Stimulated activated CD8-positive, alpha-beta memory T cell treated with anti-CD3 and anti-CD28 coated beads, Interleukin-7, amount 100 ng/mL, for 1 hour (primary cell): ENCODE data around the gene EHBP1.

ENCODE experiments used
- DNase-seq, 2 donors: peaks; one replicate each; pipeline ENCODE4 v3.0.0-alpha.2; 2020; ENCODE audit warnings: low read depth in 2 of 2

The EHBP1 gene

GRCh38 chr2:62784341-62784740, 78.8 kb downstream of the EHBP1 start:
- DNase-seq = no peak

- DNase-seq = no peak
These were observed 79.7 kb downstream of the EHBP1 start for GRCh38 chr2:62785216-62785615.

- DNase-seq = no peak
These were observed 80.5 kb downstream of the EHBP1 start for GRCh38 chr2:62785810-62786597.

GRCh38 chr2:62787386-62787785, 81.9 kb downstream of the EHBP1 start:
- DNase-seq = no peak

GRCh38 chr2:62789518-62789917, 84.0 kb downstream of the EHBP1 start:
- no peak for DNase-seq

GRCh38 chr2:62789918-62790317, 84.4 kb downstream of the EHBP1 start:
- no peak for DNase-seq

- DNase-seq = no peak
These were observed 86.9 kb downstream of the EHBP1 start for GRCh38 chr2:62792408-62792807.

DNA sequence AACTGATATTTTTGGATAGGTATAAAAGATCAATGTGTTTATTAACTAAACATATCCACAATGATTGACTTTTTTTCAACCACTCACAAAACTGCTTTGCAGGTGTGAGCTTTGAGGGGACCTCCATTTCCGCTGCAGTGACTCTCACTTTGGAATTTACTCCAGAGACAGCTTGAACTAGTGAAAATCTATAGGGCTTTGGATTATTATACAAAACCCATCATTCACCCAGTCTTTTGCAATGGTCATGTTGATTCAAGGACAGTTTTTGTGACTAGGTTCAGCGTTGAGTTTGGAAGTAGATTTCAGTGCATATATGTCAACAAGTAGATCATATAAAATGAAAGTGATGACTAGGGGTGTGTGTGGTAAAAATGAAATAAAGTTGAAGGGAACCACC, 87.7 kb downstream of the EHBP1 start:
- no peak for DNase-seq

- no peak for DNase-seq
These were observed 89.3 kb downstream of the EHBP1 start for GRCh38 chr2:62794791-62795190.

DNA sequence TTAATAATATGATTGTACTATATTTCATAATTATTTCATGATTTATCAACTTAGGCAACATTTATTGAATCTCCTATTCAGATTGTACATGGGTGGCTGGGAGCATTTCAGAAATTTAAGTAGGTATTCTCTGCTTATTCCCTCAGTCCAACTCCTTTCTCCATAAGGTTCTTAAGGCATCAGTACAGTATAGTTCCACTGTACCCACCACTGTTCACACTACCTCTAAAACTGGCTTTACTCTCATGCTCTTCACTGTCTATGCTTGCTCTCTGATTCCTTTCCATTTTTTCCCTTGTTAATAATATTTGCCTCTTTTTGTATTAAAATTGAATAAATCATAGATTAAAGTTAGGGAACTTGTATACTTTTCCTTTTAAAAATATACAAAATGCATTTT, 89.8 kb downstream of the EHBP1 start:
- no peak for DNase-seq

- no peak for DNase-seq
These were observed 91.6 kb downstream of the EHBP1 start for GRCh38 chr2:62797107-62797506.

DNA sequence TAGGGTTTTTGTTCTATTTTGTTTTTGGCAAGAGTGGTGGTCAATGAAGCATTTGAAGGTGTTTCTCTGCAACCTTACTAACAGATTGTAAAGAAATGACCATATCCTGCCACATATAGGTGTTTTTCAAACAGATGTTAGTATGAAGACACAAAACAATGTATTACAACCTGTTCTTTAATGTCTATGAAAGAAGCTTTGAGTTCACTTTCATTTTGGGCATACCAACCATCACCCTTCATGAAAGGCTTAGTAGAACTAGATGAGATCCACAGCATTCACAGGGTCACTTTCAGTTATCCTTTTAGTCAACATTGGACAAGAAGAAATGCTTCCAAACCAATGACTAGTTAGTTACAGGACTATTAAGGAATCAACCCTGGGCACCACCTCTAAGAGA, 95.1 kb downstream of the EHBP1 start:
- no peak for DNase-seq

DNA sequence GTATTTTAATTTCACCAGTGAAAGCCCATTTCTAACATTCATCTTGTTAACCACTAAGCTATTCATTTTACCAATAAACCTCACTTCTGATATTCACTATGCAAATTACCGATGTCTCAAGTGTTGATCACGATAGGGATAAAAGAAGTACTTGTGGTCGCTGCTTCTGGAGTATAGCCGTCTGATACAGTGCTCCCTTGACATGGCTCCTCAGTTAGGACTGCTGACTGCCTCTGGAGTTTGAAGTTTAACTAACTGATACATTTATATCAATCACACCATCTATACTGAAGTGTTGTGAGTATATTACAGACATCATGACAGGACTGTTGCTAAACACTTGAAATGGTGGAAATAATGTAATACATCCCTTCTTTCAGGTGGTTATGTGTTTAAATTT, 95.6 kb downstream of the EHBP1 start:
- DNase-seq = no peak

- no peak for DNase-seq
These were observed 96.5 kb downstream of the EHBP1 start for GRCh38 chr2:62801814-62802523.

- DNase-seq = no peak
These were observed 98.4 kb downstream of the EHBP1 start for GRCh38 chr2:62803961-62804360.

DNA sequence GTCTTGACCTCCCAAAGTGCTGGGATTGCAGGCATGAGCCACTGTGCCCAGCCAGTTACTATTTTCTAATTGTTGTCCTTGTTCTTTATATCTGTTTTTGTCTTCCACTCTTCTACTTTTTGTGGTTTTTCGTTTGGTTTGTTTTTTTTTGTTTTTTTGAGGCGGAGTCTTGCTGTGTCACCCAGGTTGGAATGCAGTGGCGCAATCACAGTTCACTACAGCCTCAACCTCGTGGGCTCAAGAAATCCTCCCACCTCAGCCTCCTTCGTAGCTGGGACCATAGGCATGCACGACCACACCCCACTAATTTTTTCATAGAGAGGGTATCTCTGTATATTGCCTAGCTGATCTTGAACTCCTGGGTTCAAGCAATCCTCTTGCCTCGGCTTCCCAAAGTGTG, 100.7 kb downstream of the EHBP1 start:
- no peak for DNase-seq

DNA sequence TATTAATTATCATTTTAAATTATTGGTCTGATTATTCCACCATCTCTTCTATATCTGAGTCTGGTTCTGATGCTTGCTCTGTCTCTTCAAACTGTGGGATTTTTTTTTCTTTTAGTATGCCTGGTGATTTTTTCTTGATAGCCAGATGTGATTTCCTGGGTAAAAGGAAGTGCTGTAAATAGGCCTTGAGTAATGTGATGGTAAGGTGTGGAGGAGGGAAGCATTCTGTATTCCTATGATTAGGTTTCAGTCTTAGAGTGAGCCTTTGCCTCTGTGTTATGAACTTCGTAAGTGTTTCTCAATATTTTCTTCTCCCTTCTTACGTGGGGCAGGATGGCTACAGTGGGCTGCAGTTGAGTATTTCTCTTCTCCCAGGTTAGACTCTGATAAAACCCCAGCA, 103.0 kb downstream of the EHBP1 start:
- DNase-seq = no peak

GRCh38 chr2:62811086-62811485, 105.6 kb downstream of the EHBP1 start:
- no peak for DNase-seq

DNA sequence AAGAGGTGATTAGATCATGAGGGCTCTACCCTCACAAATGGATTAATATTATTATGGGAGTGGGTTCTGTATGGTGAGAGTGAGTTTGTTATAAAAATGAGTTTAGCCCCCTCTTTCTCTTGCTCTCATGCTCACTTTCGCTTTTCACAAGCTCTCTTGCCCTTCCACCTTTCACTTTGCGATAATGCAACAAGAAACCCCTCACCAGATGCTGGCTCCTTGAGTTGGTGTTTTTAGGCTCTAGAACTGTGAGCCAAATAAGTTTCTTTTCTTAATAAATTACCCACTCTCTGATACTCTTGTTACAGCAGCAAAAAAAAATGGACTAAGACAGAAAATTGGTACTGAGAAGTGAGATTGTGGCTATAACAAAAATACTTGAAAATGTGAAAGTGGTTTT, 106.5 kb downstream of the EHBP1 start:
- DNase-seq = no peak

DNA sequence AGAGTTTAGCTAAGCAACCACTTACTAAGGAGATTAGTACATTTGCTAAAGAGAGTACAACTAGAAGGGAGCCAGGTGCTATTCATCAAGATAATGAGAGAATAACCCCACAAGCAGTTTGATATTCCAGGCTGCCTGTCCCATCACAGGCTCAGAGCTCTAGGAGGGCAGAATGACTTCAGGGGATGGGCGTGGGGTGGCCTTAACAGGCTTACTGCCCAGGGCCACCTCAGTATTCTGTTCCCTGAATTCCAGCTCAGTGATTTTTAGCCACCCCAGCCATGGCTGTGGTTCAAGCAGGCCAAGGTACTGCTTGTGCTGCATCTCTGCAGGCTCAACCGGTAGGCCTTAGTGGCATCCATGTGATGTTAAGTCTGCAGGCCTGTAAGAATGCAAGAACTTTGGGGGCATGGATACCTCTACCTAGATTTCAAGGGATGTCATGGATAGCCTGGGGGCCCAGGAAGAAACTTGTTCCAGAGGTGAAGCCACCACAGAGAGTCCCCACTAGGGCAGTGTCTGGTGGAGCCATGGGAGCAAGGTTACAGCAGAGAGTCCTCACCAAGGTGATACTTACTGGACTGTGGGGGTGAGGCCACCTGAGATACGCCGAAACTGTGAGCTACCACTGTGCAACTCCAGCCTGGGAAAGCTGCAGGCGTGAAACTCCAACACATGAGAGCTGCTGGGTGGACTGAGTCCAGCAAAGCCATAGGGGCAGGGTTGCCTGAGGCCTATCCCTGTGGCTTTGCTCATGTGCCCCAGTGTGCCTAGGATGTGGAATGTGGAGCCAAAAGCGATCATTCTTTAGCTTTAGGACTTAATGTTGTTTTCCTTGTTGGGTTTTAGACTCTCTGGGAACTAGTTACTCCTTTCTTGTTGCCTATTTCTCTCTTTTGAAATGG, 107.7 kb downstream of the EHBP1 start:
- no peak for DNase-seq

DNA sequence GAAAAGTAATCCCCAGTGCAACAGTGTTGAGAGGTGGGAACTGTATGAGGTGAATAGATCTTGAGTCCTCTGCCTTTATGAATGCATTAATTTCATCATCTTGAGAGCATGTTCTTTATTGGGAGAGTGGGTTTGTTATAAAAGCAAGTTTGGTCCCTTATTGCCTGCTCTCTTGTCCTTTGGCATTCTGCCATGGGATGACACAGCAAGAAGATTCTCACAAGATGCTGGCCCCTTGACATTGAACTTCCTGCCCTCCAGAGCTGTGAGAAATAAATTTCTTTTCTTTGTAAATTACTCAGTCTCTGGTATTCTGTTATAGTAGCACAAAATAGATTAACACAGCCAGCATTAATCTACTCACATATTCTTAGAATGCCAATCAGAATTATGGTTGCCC, 108.6 kb downstream of the EHBP1 start:
- DNase-seq = no peak

DNA sequence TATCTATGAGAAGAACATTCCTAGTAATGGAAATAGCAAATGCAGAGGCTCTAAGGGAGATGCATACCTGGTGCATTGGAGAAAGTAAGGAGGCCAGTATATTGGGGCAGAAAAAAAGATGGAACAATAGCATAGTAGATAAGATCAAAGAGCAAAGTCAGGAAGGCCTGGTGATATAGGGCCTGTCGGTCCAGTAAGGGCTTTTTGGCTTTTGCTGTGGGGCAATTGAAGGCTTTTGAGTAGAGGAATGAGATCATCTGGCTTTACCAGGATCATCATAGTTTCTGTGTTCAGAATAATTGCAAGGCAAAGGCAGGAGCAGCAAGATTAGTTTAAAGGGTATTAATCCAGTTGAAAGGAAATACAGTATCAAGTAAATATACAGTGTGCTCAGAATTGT, 111.8 kb downstream of the EHBP1 start:
- no peak for DNase-seq
